HG03103 (cell line): ENCODE measurements around the gene ADCYAP1R1.

Experiments
- ATAC-seq: cut with Tn5 transposase; IDR thresholded peaks from one replicate; pipeline ENCODE4 v1.9.1; 2021; ENCODE audit warnings: low read depth; ENCODE audit not compliant: unreplicated experiment

Gene ADCYAP1R1

GRCh38 chr7:31066516-31067130 lies 14.5 kb downstream of the ADCYAP1R1 start:
- ATAC-seq = no peak

DNA sequence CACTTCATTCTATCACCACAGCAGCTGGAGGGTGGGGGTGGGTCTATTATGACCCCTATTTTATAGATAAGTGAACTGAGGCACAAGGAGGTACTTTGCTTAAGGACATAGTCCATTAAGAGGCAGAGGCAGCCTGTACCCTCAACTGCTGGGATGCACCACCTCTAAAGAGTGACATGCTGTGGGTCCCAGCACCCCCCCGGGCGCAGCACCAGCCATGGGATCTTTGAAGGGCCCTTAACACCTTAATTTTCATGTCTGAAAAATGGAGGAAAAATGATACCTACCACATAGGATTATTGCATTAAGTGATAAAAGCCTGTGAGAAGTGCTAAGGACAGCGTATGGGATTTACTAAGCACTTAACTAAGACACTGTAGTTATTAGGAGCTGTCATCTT lies 15.4 kb downstream of the ADCYAP1R1 start:
- no peak for ATAC-seq

- no peak for ATAC-seq
Measured at GRCh38 chr7:31068006-31068675, 16.0 kb downstream of the ADCYAP1R1 start.

- no peak for ATAC-seq
Measured at GRCh38 chr7:31069860-31070555, 17.9 kb downstream of the ADCYAP1R1 start.

DNA sequence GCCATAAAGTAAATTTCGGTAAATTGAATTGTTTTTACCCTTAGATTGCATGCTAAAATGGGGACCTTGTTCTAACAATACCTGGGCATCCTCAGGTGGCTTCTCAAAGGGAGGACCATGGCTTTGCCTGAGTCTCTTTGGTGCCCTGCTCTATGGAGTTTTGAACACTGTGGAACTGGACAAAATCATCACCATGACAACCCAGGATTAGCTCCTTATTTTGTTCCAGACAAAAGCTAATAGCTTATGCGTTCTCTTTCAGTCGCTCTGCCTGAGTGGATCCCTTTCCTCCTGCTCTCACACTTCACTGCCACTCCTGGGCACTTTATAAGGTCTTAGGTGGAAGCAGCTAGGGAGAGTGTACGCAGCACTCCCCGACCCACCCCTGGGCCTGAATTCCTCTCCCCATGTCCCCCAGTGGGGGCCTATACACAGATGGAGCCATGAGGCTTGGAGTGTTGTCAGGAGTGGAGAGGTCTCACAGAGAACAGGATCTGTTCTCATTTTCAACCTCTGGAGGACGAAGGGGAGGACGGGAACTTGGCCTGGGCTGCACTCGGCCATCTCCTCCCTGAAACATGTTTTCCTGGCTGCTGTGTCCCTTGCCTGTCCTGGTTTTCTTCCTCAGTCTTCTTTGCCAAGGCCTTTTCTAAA lies 19.0 kb downstream of the ADCYAP1R1 start:
- ATAC-seq = no peak

GRCh38 chr7:31071645-31072029 lies 19.5 kb downstream of the ADCYAP1R1 start:
- ATAC-seq = no peak

DNA sequence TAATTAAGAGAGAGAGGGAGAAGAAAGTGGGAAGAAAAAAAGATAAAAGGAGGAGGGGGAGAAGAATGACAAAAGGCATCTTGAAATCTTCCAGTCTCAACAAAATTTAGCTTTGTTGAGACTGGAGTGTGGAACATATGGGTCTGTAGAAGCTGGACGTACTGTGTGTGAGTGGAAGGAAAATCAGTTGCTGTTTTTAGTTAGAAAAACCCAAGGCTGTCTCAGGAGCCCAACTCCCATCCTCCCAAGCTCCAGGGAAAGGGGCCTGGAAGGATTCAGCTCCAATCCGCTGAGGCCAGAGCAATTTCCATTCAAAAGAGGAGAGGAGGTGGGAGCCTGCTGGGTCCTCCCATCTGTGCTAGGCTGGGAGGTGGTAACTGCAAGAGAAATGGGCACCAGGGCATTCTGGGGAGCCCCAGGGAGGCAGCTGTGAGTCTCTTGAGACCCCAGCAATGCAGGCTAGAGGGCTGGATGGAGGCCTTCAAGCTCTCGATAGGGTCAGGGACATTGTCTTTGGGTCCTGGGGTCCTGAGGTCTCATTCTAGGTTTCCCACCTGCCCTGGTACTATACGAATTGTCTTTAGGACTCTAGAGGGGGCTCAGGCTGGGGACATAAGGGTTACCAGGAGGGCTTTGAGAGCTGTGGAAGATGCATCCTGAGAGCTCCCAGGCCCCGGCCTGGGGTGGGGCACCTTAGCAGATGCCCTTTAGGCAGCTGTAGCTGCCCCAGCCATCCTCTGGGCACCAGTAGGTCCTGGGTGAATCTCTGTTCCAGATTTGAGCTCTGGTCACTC lies 21.4 kb downstream of the ADCYAP1R1 start:
- no peak for ATAC-seq

GRCh38 chr7:31074120-31074383 lies 21.9 kb downstream of the ADCYAP1R1 start:
- no peak for ATAC-seq

- no peak for ATAC-seq
Measured at GRCh38 chr7:31074403-31075085, 22.4 kb downstream of the ADCYAP1R1 start.

DNA sequence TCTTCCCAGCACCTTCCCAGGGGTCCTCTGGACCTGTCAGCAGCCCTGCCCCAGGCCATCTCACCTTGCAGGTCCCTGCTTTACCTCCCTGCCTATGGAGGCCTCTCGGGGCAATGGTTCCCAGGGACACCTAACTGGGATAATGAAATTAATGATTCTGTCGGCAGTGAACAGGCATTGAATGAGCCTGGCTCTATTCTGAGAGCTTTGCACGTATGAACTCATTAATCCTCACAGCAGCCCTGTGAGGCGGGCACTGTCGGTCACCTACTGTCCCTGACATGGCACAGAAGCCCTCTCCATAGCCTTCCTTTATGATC lies 22.9 kb downstream of the ADCYAP1R1 start:
- ATAC-seq = no peak

DNA sequence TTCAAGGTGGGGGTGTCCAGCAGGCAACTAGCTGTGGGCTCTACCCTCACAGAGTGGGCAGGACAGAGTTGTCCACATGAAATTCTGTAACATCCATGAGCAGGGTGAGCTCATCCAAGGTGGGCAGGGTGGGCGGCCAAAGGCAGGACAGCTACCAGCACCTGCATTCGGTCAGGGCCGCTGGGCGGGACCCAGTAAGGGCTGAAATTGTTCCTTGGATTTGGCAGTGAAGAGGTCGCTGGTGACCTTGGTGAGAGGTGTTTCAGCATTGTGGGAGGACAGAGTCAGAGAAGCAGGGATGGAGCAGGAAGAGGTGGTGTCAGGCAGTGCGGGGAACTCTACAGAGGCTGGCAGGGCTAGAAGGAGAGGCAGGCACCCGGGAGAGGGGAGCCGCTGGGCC lies 23.9 kb downstream of the ADCYAP1R1 start:
- no peak for ATAC-seq

DNA sequence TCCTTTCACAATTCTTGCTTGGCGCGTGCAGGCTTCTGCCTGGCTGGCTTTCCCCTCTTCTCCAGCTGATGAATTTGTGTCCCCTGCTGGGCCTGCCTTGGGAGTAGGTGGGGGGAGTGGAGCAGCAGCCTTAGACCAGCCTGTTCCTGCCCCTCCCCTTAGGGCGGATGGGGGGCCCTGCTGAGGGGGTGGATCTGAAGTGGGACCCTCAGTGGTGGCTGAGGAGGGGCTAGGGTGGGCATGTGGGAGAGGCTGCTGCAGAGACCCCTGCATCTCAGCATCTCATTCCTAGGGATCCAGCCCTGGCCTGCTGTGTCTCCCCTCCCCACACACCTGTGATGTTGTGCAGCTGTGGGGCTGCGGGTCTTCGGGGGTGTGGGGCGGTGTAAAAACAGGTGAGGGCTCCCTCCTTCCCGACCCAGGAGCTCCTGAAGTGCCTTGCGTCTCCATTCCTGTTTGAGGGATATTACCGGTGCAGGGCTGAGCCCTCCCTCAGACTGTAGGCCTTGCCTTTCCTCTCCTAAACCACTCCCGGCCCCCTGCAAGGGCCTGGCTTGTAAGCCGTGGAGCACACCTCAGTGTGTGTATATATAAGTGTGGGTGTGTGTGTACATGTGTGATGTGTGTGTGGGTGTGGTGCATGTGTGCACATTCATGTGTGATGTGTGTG lies 24.7 kb downstream of the ADCYAP1R1 start:
- no peak for ATAC-seq

DNA sequence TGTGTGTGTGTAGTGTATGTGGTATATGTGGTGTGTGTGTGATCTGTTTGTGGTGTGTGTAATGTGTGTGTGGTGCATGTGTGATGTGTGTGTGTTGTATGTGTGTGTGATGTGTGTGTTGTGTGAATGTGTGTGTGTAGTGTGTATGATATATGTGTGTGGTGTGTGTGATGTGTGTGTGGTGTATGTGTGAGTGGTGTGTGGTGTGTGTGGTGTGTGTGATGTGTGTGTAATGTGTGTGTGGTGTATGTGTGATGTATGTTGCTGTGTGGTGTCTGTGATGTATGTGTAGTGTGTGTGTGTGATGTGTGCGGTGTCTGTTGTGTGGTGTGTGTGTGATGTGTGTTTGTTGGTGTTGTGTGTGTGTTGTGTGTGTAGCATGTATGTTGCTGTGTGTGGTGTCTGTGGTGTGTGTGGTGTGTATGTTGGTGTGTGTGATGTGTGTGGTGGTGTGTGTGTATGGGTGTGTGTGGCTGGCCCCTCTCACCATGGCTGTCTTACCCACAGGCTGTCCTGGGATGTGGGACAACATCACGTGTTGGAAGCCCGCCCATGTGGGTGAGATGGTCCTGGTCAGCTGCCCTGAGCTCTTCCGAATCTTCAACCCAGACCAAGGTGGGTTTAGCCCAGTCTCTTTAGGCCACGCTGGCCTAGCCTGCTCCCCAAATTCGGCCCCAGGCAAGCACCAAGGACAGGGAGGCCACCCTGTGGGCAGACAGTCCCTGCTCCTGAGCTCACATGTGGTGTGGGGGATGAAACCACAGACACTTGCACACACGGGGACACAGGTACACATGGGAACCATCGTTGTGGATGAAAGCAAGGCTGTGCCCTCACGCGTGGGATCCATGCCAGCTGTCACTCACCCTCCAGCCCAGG lies 25.6 kb downstream of the ADCYAP1R1 start:
- ATAC-seq = no peak

GRCh38 chr7:31078363-31078990 lies 26.4 kb downstream of the ADCYAP1R1 start:
- ATAC-seq = no peak

DNA sequence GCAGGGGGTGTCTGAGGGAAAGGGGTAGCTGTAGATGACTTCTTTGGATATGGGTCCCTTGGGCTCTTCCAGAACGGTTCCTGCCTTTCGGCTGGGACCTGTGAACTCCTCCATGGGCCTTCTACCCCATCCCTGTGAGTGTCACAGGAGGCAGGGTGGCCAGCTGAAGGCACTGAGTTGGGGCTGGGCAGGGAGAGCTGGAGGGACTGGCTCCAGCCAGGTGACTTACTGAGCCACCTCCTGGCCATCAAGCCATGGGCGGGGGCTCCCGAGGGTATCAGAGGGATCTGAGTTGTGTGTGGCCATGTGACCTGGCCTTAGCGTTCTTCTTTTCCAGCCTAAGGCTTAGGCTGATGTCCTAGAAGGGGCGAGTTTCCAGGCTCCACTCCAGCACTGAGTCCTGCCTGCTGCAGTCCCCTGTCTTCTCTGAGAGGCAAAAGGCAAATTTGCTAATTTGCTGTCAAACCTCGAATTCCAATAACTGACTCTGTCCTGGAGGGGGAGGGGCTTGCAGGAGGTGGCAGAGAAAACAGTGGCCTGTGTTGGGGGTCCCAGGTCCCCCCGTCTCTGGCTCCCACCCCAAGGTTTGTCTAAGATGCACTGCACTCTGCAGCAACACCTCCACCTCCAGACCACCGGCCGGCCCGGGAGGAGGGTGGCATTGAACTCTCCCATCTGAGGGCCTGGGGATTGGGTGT lies 27.2 kb downstream of the ADCYAP1R1 start:
- no peak for ATAC-seq

- ATAC-seq = no peak
Measured at GRCh38 chr7:31079824-31080511, 27.9 kb downstream of the ADCYAP1R1 start.

- ATAC-seq = no peak
Measured at GRCh38 chr7:31080763-31081162, 28.7 kb downstream of the ADCYAP1R1 start.
